H1 (cell line): ENCODE results near the gene UBE3A. TPM values are rescaled to one million over a fixed set of nuclear protein-coding genes. Genes with fewer than 3 reads are reported as not detected.

Experiments used
- CTCF ChIA-PET: fragments of 300-600 bp; sonication (Branson Sonifier 250); formaldehyde crosslinking; loops from one replicate; lab custom pipeline; 2021; ENCODE audit not compliant: partially characterized antibody; lab: Charles Lee
- POLR2A ChIA-PET: fragments of 300-600 bp; sonication (Branson Sonifier 250); formaldehyde crosslinking; loops from one replicate; lab custom pipeline; 2021; ENCODE audit warnings: inconsistent platforms; ENCODE audit not compliant: partially characterized antibody; lab: Charles Lee
- DNase-seq, 2 experiments: peaks; one replicate each; pipeline versions ENCODE4 v3.0.0 to v3.0.0-alpha.2; 2010 to 2022; ENCODE audit warnings: low spot score in 2 of 2, low read depth in 1 of 2, mixed read lengths in 1 of 2
- FAIRE-seq: peaks from 2 replicates; lab custom pipeline; 2011; peaks lifted over from hg19 to GRCh38; lab: Jason Lieb, UNC
- H2AFZ ChIP-seq: 2 replicates; pipeline ENCODE4 v1.8.1; 2012; ENCODE audit warnings: low read length, inconsistent platforms
- H2AK5ac ChIP-seq: 2 replicates; pipeline ENCODE4 v1.6.1; 2013; ENCODE audit warnings: low read depth, low read length
- H2BK120ac ChIP-seq: replicated peaks from 2 replicates; pipeline ENCODE3; 2013; ENCODE audit warnings: low read depth, low read length, inconsistent platforms
- H2BK12ac ChIP-seq: 2 replicates; pipeline ENCODE4 v1.6.1; 2013; ENCODE audit warnings: low read depth, low read length
- H2BK15ac ChIP-seq: 2 replicates; pipeline ENCODE4 v1.6.1; 2013; ENCODE audit warnings: low read length
- H2BK20ac ChIP-seq: 2 replicates; pipeline ENCODE4 v1.6.1; 2013; ENCODE audit warnings: low read length
- H2BK5ac ChIP-seq: 2 replicates; pipeline ENCODE4 v1.6.1; 2013; ENCODE audit warnings: low read depth, low read length
- H3K14ac ChIP-seq: 2 replicates; pipeline ENCODE4 v1.6.1; 2013; ENCODE audit warnings: inconsistent platforms; ENCODE audit not compliant: insufficient read length
- H3K18ac ChIP-seq: 2 replicates; pipeline ENCODE4 v1.6.1; 2013; ENCODE audit warnings: low read length; ENCODE audit errors: extremely low read depth
- H3K23ac ChIP-seq: 2 replicates; pipeline ENCODE4 v1.6.1; 2013; ENCODE audit warnings: inconsistent platforms; ENCODE audit not compliant: insufficient read length
- H3K23me2 ChIP-seq: 2 replicates; pipeline ENCODE4 v1.6.1; 2013; ENCODE audit warnings: low read depth, low read length
- H3K27ac ChIP-seq: 2 replicates; pipeline ENCODE4 v1.6.1; 2011; ENCODE audit warnings: low read depth, low read length, inconsistent platforms
- H3K27me3 ChIP-seq, 4 experiments: replicated peaks in 1 of 4; 1 replicate in 1 of 4; 2 replicates in 3 of 4; pipeline versions ENCODE4 v1.6.1 to v1.8.1; 2011 to 2013; ENCODE audit warnings: low read length in 3 of 4, mild to moderate bottlenecking in 3 of 4, inconsistent platforms in 2 of 4, mixed read lengths in 2 of 4, moderate library complexity in 1 of 4; ENCODE audit not compliant: control insufficient read depth in 3 of 4, insufficient read depth in 3 of 4; ENCODE audit errors: extremely low read depth in 1 of 4
- H3K36me3 ChIP-seq, 4 experiments: 2 replicates each; pipeline versions ENCODE4 v1.6.1 to v1.8.1; 2011 to 2013; ENCODE audit warnings: mild to moderate bottlenecking in 4 of 4, low read length in 3 of 4, moderate library complexity in 2 of 4, control low read depth in 1 of 4, inconsistent platforms in 1 of 4; ENCODE audit not compliant: insufficient read depth in 4 of 4, control insufficient read depth in 2 of 4
- H3K4ac ChIP-seq: replicated peaks from 2 replicates; pipeline ENCODE3; 2013; ENCODE audit warnings: low read length, low read depth, mixed read lengths, inconsistent platforms; ENCODE audit not compliant: insufficient read length
- H3K4me1 ChIP-seq, 4 experiments: replicated peaks in 1 of 4; 1 replicate in 1 of 4; 2 replicates in 3 of 4; pipeline versions ENCODE4 v1.6.1 to v1.8.1; 2011 to 2013; ENCODE audit warnings: low read length in 3 of 4, inconsistent platforms in 2 of 4, mixed read lengths in 1 of 4; ENCODE audit not compliant: insufficient read depth in 4 of 4, control insufficient read depth in 3 of 4
- H3K4me2 ChIP-seq, 2 experiments: 2 replicates each; pipeline versions ENCODE4 v1.6.1 to v1.8.1; 2011 to 2013; ENCODE audit warnings: low read depth in 2 of 2, low read length in 2 of 2, control low read depth in 1 of 2, inconsistent platforms in 1 of 2, mild to moderate bottlenecking in 1 of 2; ENCODE audit not compliant: insufficient read depth in 1 of 2
- H3K4me3 ChIP-seq, 4 experiments: fragments of 200-600, 300-600 bp in 1 of 4; sonication (generic), shearing (Covaris generic), sonication (Bioruptor Twin) in 1 of 4; 2 replicates each; pipeline versions ENCODE4 v1.5.1 to v1.8.1; 2011 to 2016; ENCODE audit warnings: low read length in 4 of 4, low read depth in 3 of 4, control low read depth in 2 of 4, inconsistent platforms in 2 of 4, mild to moderate bottlenecking in 2 of 4, mixed read lengths in 1 of 4, moderate library complexity in 1 of 4; ENCODE audit not compliant: insufficient read depth in 2 of 4; ENCODE audit errors: extremely low read depth in 1 of 4
- H3K56ac ChIP-seq: replicated peaks from 2 replicates; pipeline ENCODE3; 2013; ENCODE audit warnings: low read depth, mild to moderate bottlenecking, mixed read lengths, low read length, inconsistent platforms; ENCODE audit not compliant: insufficient read length
- H3K79me1 ChIP-seq: 2 replicates; pipeline ENCODE4 v1.6.1; 2013; ENCODE audit warnings: low read depth, low read length, control low read depth
- H3K79me2 ChIP-seq, 2 experiments: 2 replicates each; pipeline versions ENCODE4 v1.6.1 to v1.8.1; 2012 to 2013; ENCODE audit warnings: low read length in 2 of 2, mild to moderate bottlenecking in 2 of 2, inconsistent platforms in 1 of 2; ENCODE audit not compliant: insufficient read depth in 2 of 2, control insufficient read depth in 1 of 2
- H3K9ac ChIP-seq, 4 experiments: replicated peaks in 1 of 4; 1 replicate in 1 of 4; 2 replicates in 3 of 4; pipeline versions ENCODE4 v1.6.1 to v1.8.1; 2011 to 2013; ENCODE audit warnings: low read depth in 3 of 4, low read length in 3 of 4, control low read depth in 2 of 4, mild to moderate bottlenecking in 2 of 4, moderate library complexity in 2 of 4, inconsistent platforms in 1 of 4; ENCODE audit errors: extremely low read depth in 1 of 4
- H3K9me3 ChIP-seq, 2 experiments: 2 replicates each; pipeline versions ENCODE4 v1.6.1 to v1.8.1; 2012 to 2013; ENCODE audit warnings: mild to moderate bottlenecking in 2 of 2, moderate library complexity in 2 of 2, control low read depth in 1 of 2, inconsistent platforms in 1 of 2, low read depth in 1 of 2, low read length in 1 of 2, mixed read lengths in 1 of 2; ENCODE audit not compliant: insufficient read depth in 2 of 2
- H4K20me1 ChIP-seq, 2 experiments: replicated peaks in 1 of 2; 2 replicates each; pipeline versions ENCODE3 to v1.8.1; 2011 to 2013; ENCODE audit warnings: inconsistent platforms in 2 of 2, low read length in 2 of 2, mild to moderate bottlenecking in 1 of 2; ENCODE audit not compliant: insufficient read depth in 2 of 2, control insufficient read depth in 1 of 2
- H4K5ac ChIP-seq: 2 replicates; pipeline ENCODE4 v1.6.1; 2013; ENCODE audit warnings: low read length, low read depth, mixed read lengths, inconsistent platforms; ENCODE audit not compliant: insufficient read length
- H4K8ac ChIP-seq: 2 replicates; pipeline ENCODE4 v1.8.0; 2013; ENCODE audit warnings: mild to moderate bottlenecking, moderate library complexity, low read length, inconsistent platforms; ENCODE audit not compliant: insufficient read depth; ENCODE audit errors: extremely low read depth
- H4K91ac ChIP-seq: replicated peaks from 2 replicates; pipeline ENCODE3; 2013; ENCODE audit warnings: low read length, mixed read lengths, inconsistent platforms; ENCODE audit not compliant: insufficient read length
- ASH2L ChIP-seq: fragments of 200-600, 300-600 bp; sonication (generic); IDR thresholded peaks from one replicate; pipeline ENCODE4 v1.7.1; 2017; ENCODE audit warnings: low read length
- CHD1 ChIP-seq: IDR thresholded peaks from 2 replicates; pipeline ENCODE4 v1.6.1; 2012; ENCODE audit warnings: low read depth, low read length, improper control_type of control experiment
- SP4 ChIP-seq: IDR thresholded peaks from 2 replicates; pipeline ENCODE4 v1.6.1; 2012; ENCODE audit warnings: low read length, inconsistent platforms
- TCF12 ChIP-seq: IDR thresholded peaks from 2 replicates; pipeline ENCODE4 v1.6.1; 2011; ENCODE audit warnings: low read depth, mild to moderate bottlenecking, low read length
- TEAD4 ChIP-seq: IDR thresholded peaks from 2 replicates; pipeline ENCODE4 v1.6.1; 2012; ENCODE audit warnings: low read depth, low read length, inconsistent platforms, mixed read lengths
- WGBS, 2 experiments: shearing (Covaris generic) in 1 of 2; methylation state at CpG; one replicate each; pipeline versions ENCODE4 v1.1.6 to v1.1.7; 2013 to 2015; ENCODE audit warnings: low lambda C conversion rate in 2 of 2, mixed read lengths in 2 of 2, inconsistent platforms in 1 of 2, low coverage in 1 of 2, missing lambda C conversion rate in 1 of 2; ENCODE audit not compliant: insufficient replicate concordance in 2 of 2, insufficient coverage in 1 of 2, insufficient read length in 1 of 2; ENCODE audit errors: extremely low coverage in 1 of 2, missing lambda C conversion rate in 1 of 2; 5-methylcytosine and 5-hydroxymethylcytosine counted together
- polyA plus RNA-seq, 7 experiments: library from polyadenylated mRNA; depleted of rRNA in 3 of 7; stranded (reverse) in 5 of 7; unstranded in 2 of 7; fragments of >200 nt in 5 of 7; fragments of 200-250 nt in 2 of 7; gene quantifications; 1 replicate in 5 of 7; 2 replicates in 1 of 7; 4 replicates in 1 of 7; pipeline versions ENCODE4 v1.2.1 to v1.2.3, GENCODE V29; 2011 to 2013; ENCODE audit warnings: missing spikeins in 2 of 7, mixed read lengths in 2 of 7
- total RNA-seq: library from RNA; stranded (reverse); fragmentation: NEBNext Ultra II Directional; extraction: Animal tissue kit (Norgen Biotek cat#: 25700); gene quantifications from 2 replicates; pipeline ENCODE4 v1.2.1, GENCODE V29; 2021

The UBE3A gene
- total and polyA plus RNA-seq, 2 of the 8 experiments (the other 6 are each of a cell fraction or from before 2014, with no cell fraction given), result 13.8 to 110 TPM

- Histone ChIP-seq H3K9ac (no peak overlapping the region), H3K23me2 (no peaks in the 10 kb centered on the region), H3K56ac (no peak overlapping the region), H2BK15ac (no peak overlapping the region), H2BK12ac (no peak overlapping the region), H3K27me3 (no peaks in the 10 kb centered on the region), H3K4me1 (no peaks in the 10 kb centered on the region), H3K4me3 (no peak overlapping the region), H3K27ac (no peak overlapping the region), H3K23ac (no peak overlapping the region), H3K9me3 (no peaks in the 10 kb centered on the region), H4K8ac (no peak overlapping the region), H3K14ac (no peak overlapping the region), H4K20me1 (peaks cover 1 to 4% of the 10 kb centered on the region in 2 experiments), H3K4me2 (no peak overlapping the region), H2BK20ac (no peak overlapping the region), H2AK5ac (no peak overlapping the region), H4K5ac (no peak overlapping the region), H2BK5ac (no peak overlapping the region), H2BK120ac (no peak overlapping the region), H2AFZ (no peak overlapping the region), H3K79me1 (no peaks in the 10 kb centered on the region), H3K36me3 (peaks cover 4 to 27% (median 10%) of the 10 kb centered on the region in 4 experiments; a peak in 5 of 8 replicates), H3K18ac (no peak overlapping the region), H4K91ac (no peak overlapping the region), H3K79me2 (peaks cover 0 to 81% of the 10 kb centered on the region in 2 experiments; a peak in 2 of 4 replicates), H3K4ac (no peak overlapping the region)
- ChIA-PET CTCF (interaction anchor here (0.8 kb wide), 1 partner anchor 16 kb away, joined by 3 read pairs; no protein-coding TSS in a partner anchor), POLR2A (no interaction called here)
- no peak for DNase-seq
- FAIRE-seq, result no peak
- 88% methylated on average over 2 of the region's 2 CpGs; no CpG with 5 or more reads in 1 of the 2 experiments for WGBS, 2 experiments
- TF ChIP-seq TCF12 (no peak), CHD1 (no peak), ASH2L (no peak), TEAD4 (no peak), SP4 (no peak)
Measured at GRCh38 chr15:25378501-25378901, 60.3 kb downstream of the UBE3A start.
